Measurements from ENCODE around the gene RPL9.

- TF ChIP-seq BHLHE40 (IDR thresholded peaks at IDR 0.05; ENCODE audit: low read depth, low read length): no peak
- no peak for TF ChIP-seq POLR2A (IDR thresholded peaks at IDR 0.05; ENCODE audit: low read depth, low read length)
- TF ChIP-seq CTCF (conservative IDR thresholded peaks at IDR 0.05; ENCODE audit: low read depth, low read length): no peak
- TF ChIP-seq RAD21 (IDR thresholded peaks at IDR 0.05; ENCODE audit: low read length): no peak
- TF ChIP-seq USF2 (IDR thresholded peaks at IDR 0.05; ENCODE audit: low read depth, low read length): no peak
- TF ChIP-seq RFX5 (IDR thresholded peaks at IDR 0.05; ENCODE audit: low read depth, low read length): no peak
- no peak for TF ChIP-seq SMC3 (IDR thresholded peaks at IDR 0.05; ENCODE audit: low read depth, low read length)
- TF ChIP-seq MXI1 (IDR thresholded peaks at IDR 0.05; ENCODE audit: borderline replicate concordance, low read depth, low read length): no peak
- no peak for TF ChIP-seq CHD1 (IDR thresholded peaks at IDR 0.05; ENCODE audit: low read depth, low read length)
- TF ChIP-seq CEBPB (IDR thresholded peaks at IDR 0.05; ENCODE audit: low read depth, low read length): peak; percentile 56; the same call in 1 of the 2 replicates
- peak; percentile 72 for TF ChIP-seq NFE2L2 (IDR thresholded peaks at IDR 0.05; ENCODE audit: low read depth, low read length)
- no peak for TF ChIP-seq RCOR1 (IDR thresholded peaks at IDR 0.05; ENCODE audit: insufficient replicate concordance, low read length)
- TF ChIP-seq MAZ (IDR thresholded peaks at IDR 0.05; ENCODE audit: borderline replicate concordance, low read depth, low read length): no peak
Measured at GRCh38 chr4:39466747-39467146, 8.0 kb upstream of the RPL9 start.
